ENCODE measurements around the gene ALPG.

GRCh38 chr2:232436381-232437194 lies 29.9 kb downstream of the ALPG start:
- TF ChIP-seq CTCF (IDR thresholded peaks at IDR 0.05 in 2 of 3, conservative IDR thresholded peaks at IDR 0.05 in 1 of 3; ENCODE audit: control insufficient read depth in 2 of 3, extremely low read depth in 1 of 3, insufficient read depth in 1 of 3, low read depth in 3 of 3, low read length in 3 of 3), result no peak
- TF ChIP-seq SIN3A (IDR thresholded peaks at IDR 0.05; ENCODE audit: low read depth, low read length), result no peak
- TF ChIP-seq SUPT20H (IDR thresholded peaks at IDR 0.05; ENCODE audit: borderline replicate concordance, control insufficient read depth, low read depth, low read length), result no peak
- TF ChIP-seq PKNOX1 (IDR thresholded peaks at IDR 0.05), result no peak
- no peak for TF ChIP-seq SPI1 (IDR thresholded peaks at IDR 0.05; ENCODE audit: borderline replicate concordance, insufficient read depth, low read depth, low read length)
- no peak for TF ChIP-seq FOXM1 (IDR thresholded peaks at IDR 0.05; ENCODE audit: low read depth, low read length)
- no peak for TF ChIP-seq POLR2AphosphoS5 (IDR thresholded peaks at IDR 0.05; ENCODE audit: low read length)
- no peak for TF ChIP-seq CREB1 (IDR thresholded peaks at IDR 0.05; ENCODE audit: low read depth)
- no peak for TF ChIP-seq JUND (IDR thresholded peaks at IDR 0.05; ENCODE audit: low read depth, low read length)
- no peak for TF ChIP-seq ATF3 (IDR thresholded peaks at IDR 0.05; ENCODE audit: borderline replicate concordance, extremely low read depth, low read depth, low read length)
- TF ChIP-seq POLR2A (IDR thresholded peaks at IDR 0.05; ENCODE audit: low read depth, low read length), result no peak
- TF ChIP-seq SREBF2 (IDR thresholded peaks at IDR 0.05; ENCODE audit: low read length), result no peak
- no peak for TF ChIP-seq CEBPB (IDR thresholded peaks at IDR 0.05; ENCODE audit: borderline replicate concordance in 1 of 2, low read depth in 2 of 2, low read length in 2 of 2)

Data from GM12878 (cell line).